ENCODE data around the gene HPCAL1.

The HPCAL1 gene

GRCh38 chr2:10404324-10405143, 101.8 kb downstream of the HPCAL1 start:
- Histone ChIP-seq H3K4me3 (ENCODE audit: extremely low read depth, insufficient read depth, low read length, poor library complexity, severe bottlenecking) (no peak overlapping the region), H3K27ac (ENCODE audit: low read depth, low read length, severe bottlenecking) (no peak overlapping the region), H3K36me3 (ENCODE audit: control insufficient read depth, insufficient read depth, low read length) (peaks cover 5% of the 10 kb centered on the region), H3K4me1 (ENCODE audit: control insufficient read depth, insufficient read depth, low read length, poor library complexity, severe bottlenecking) (peaks cover 26% of the 10 kb centered on the region), H3K9me3 (ENCODE audit: control insufficient read depth, low read length) (no peaks in the 10 kb centered on the region)
- 79 to 80% methylated on average over 19 to 20 of the region's 20 CpGs for WGBS, 2 experiments (ENCODE audit: insufficient coverage in 2 of 2)

DNA sequence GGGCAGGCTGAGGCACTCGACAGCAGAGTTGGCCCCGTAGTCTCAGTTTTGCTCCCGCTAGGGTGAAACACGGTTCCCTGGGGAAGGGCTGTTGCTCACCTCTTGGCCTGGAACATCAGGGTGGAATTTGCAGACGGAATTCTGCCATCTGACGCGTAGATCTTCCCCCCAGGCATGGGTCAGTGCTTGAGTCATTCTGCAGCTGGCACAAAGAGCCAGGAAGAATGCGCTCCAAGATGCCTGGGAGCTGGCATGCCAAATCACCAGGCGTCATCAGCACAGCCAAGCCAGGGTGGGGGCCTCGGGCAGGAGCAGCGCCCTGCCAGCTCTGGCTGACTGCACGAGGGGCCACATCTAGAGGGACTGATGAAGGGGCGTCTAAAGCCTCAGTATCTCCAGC, 102.7 kb downstream of the HPCAL1 start:
- WGBS, 2 experiments (ENCODE audit: insufficient coverage in 2 of 2): 95 to 96% methylated on average over 13 of the region's 13 CpGs
- no peak overlapping the region for H3K27ac ChIP-seq (ENCODE audit: low read depth, low read length, severe bottlenecking)
- H3K4me1 ChIP-seq (ENCODE audit: control insufficient read depth, insufficient read depth, low read length, poor library complexity, severe bottlenecking): peaks cover 22% of the 10 kb centered on the region
- H3K36me3 ChIP-seq (ENCODE audit: control insufficient read depth, insufficient read depth, low read length): no peaks in the 10 kb centered on the region
- H3K9me3 ChIP-seq (ENCODE audit: control insufficient read depth, low read length): no peaks in the 10 kb centered on the region
- H3K4me3 ChIP-seq (ENCODE audit: extremely low read depth, insufficient read depth, low read length, poor library complexity, severe bottlenecking): no peak overlapping the region

DNA sequence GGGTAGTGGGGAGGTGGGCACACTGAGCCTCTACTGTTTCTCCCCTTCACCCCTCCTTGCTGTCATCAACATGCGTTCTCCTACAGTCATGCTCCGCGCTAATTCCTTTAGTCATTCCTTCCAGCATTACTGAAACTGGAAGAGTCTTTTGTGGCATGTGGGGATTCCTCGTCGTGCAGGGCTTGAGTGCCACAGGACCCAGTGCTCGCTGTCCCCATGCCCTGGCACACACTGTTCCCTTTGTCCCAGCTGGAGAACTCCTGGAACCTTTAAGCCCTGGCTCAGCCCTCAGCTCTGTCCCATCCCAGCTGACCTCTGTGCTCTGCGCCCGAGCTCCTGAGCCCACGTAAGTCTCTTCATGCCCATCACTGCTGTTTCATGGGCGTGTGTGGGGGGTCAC, 103.3 kb downstream of the HPCAL1 start:
- Histone ChIP-seq H3K4me3 (ENCODE audit: extremely low read depth, insufficient read depth, low read length, poor library complexity, severe bottlenecking) (no peak overlapping the region), H3K4me1 (ENCODE audit: control insufficient read depth, insufficient read depth, low read length, poor library complexity, severe bottlenecking) (peaks cover 20% of the 10 kb centered on the region), H3K9me3 (ENCODE audit: control insufficient read depth, low read length) (no peaks in the 10 kb centered on the region), H3K36me3 (ENCODE audit: control insufficient read depth, insufficient read depth, low read length) (peaks cover 4% of the 10 kb centered on the region), H3K27ac (ENCODE audit: low read depth, low read length, severe bottlenecking) (no peak overlapping the region)
- WGBS, 2 experiments (ENCODE audit: insufficient coverage in 2 of 2): 84 to 89% methylated on average over 9 to 10 of the region's 10 CpGs

GRCh38 chr2:10406491-10407188, 103.9 kb downstream of the HPCAL1 start:
- no peaks in the 10 kb centered on the region for H3K9me3 ChIP-seq (ENCODE audit: control insufficient read depth, low read length)
- no peak overlapping the region for H3K4me3 ChIP-seq (ENCODE audit: extremely low read depth, insufficient read depth, low read length, poor library complexity, severe bottlenecking)
- H3K4me1 ChIP-seq (ENCODE audit: control insufficient read depth, insufficient read depth, low read length, poor library complexity, severe bottlenecking): peaks cover 19% of the 10 kb centered on the region
- 88 to 96% methylated on average over 14 to 17 of the region's 18 CpGs for WGBS, 2 experiments (ENCODE audit: insufficient coverage in 2 of 2)
- H3K27ac ChIP-seq (ENCODE audit: low read depth, low read length, severe bottlenecking): no peak overlapping the region
- peaks cover 5% of the 10 kb centered on the region for H3K36me3 ChIP-seq (ENCODE audit: control insufficient read depth, insufficient read depth, low read length)

DNA sequence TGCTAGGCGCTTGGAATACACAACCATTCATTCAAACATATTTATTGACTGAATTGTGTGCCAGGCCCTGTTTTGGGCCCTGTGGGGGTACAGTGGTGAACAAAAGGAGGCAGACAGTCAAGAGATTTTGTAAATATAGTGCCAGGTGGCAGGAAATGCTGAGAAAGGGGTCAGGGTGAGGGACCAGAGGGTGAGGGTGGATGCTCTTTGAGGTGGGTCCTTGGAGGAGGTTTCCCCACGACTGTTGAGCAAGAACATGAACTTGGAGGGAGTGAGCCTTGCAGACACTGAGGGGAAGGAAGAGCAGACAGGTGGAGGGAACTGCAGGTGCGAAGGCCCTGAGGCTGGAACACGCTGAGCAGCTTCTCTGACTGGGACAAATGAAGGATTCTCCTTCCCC, 104.7 kb downstream of the HPCAL1 start:
- H3K27ac ChIP-seq (ENCODE audit: low read depth, low read length, severe bottlenecking): no peak overlapping the region
- WGBS, 2 experiments (ENCODE audit: insufficient coverage in 2 of 2): 59 to 78% methylated on average over 1 to 3 of the region's 4 CpGs

GRCh38 chr2:10407841-10408648, 105.3 kb downstream of the HPCAL1 start:
- WGBS, 2 experiments (ENCODE audit: insufficient coverage in 2 of 2): 70 to 88% methylated on average over 7 to 10 of the region's 11 CpGs
- H3K27ac ChIP-seq (ENCODE audit: low read depth, low read length, severe bottlenecking): no peak overlapping the region
- H3K9me3 ChIP-seq (ENCODE audit: control insufficient read depth, low read length): peaks cover 4% of the 10 kb centered on the region
- H3K4me1 ChIP-seq (ENCODE audit: control insufficient read depth, insufficient read depth, low read length, poor library complexity, severe bottlenecking): peaks cover 19% of the 10 kb centered on the region
- peaks cover 11% of the 10 kb centered on the region for H3K36me3 ChIP-seq (ENCODE audit: control insufficient read depth, insufficient read depth, low read length)
- H3K4me3 ChIP-seq (ENCODE audit: extremely low read depth, insufficient read depth, low read length, poor library complexity, severe bottlenecking): no peak overlapping the region

More for the DNA sequence above, 104.7 kb downstream of the HPCAL1 start:
- peaks cover 19% of the 10 kb centered on the region for H3K4me1 ChIP-seq (ENCODE audit: control insufficient read depth, insufficient read depth, low read length, poor library complexity, severe bottlenecking)
- peaks cover 4% of the 10 kb centered on the region for H3K9me3 ChIP-seq (ENCODE audit: control insufficient read depth, low read length)
- peaks cover 11% of the 10 kb centered on the region for H3K36me3 ChIP-seq (ENCODE audit: control insufficient read depth, insufficient read depth, low read length)
- H3K4me3 ChIP-seq (ENCODE audit: extremely low read depth, insufficient read depth, low read length, poor library complexity, severe bottlenecking): no peak overlapping the region

DNA sequence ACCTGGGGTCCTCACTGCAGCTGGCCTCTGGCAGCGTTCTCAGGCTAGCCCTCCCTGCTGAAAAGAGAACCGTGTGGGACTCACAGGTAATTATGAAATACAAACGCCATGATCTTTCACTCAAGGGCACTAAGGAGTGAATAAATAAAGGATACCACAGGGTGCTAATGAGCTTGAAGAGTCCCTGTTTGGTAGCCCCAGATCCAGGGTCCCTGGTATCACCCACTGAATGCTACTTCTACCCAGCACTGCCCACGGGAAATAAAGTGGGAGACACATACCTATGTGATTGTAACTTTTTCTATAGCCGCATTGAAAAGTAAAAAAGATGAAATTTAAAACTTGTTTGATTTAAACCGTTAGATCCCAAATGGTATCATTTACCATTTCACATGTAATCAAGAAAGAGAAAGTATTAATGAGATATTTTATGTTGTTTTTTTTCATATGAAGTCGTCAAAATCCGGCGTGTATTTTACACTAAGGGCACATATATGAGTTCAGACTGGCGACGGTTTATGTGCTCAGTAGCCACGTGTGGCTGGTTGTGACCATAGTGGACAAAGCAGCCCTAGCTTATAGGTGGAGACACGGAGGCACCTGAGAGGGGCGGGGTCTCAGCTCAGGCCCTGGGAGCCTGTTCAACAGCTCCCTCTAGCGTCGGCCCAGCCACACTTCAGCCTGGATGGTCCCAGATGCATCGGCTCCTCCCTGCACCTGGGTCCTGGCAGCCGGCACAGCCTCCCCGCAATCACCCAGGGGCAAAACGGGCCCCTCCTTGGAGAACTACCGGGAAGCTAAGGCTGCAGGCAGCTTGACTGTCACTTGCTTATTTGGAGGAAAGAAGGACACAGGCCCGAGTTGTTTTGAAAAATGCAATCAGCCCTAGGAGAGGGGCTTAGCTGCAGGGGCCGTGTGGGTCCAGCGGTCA, 106.2 kb downstream of the HPCAL1 start:
- Histone ChIP-seq H3K9me3 (ENCODE audit: control insufficient read depth, low read length) (peaks cover 4% of the 10 kb centered on the region), H3K4me3 (ENCODE audit: extremely low read depth, insufficient read depth, low read length, poor library complexity, severe bottlenecking) (no peak overlapping the region), H3K36me3 (ENCODE audit: control insufficient read depth, insufficient read depth, low read length) (peaks cover 11% of the 10 kb centered on the region), H3K4me1 (ENCODE audit: control insufficient read depth, insufficient read depth, low read length, poor library complexity, severe bottlenecking) (peaks cover 22% of the 10 kb centered on the region), H3K27ac (ENCODE audit: low read depth, low read length, severe bottlenecking) (no peak overlapping the region)
- WGBS, 2 experiments (ENCODE audit: insufficient coverage in 2 of 2): 27 to 30% methylated on average over 17 to 19 of the region's 24 CpGs

- no peak overlapping the region for H3K27ac ChIP-seq (ENCODE audit: low read depth, low read length, severe bottlenecking)
- WGBS, 2 experiments (ENCODE audit: insufficient coverage in 2 of 2): 90 to 93% methylated on average over 12 to 13 of the region's 14 CpGs
- H3K9me3 ChIP-seq (ENCODE audit: control insufficient read depth, low read length): peaks cover 4% of the 10 kb centered on the region
- no peak overlapping the region for H3K4me3 ChIP-seq (ENCODE audit: extremely low read depth, insufficient read depth, low read length, poor library complexity, severe bottlenecking)
- H3K36me3 ChIP-seq (ENCODE audit: control insufficient read depth, insufficient read depth, low read length): peaks cover 11% of the 10 kb centered on the region
- peaks cover 19% of the 10 kb centered on the region for H3K4me1 ChIP-seq (ENCODE audit: control insufficient read depth, insufficient read depth, low read length, poor library complexity, severe bottlenecking)
Measured at GRCh38 chr2:10410001-10410822, 107.5 kb downstream of the HPCAL1 start.

DNA sequence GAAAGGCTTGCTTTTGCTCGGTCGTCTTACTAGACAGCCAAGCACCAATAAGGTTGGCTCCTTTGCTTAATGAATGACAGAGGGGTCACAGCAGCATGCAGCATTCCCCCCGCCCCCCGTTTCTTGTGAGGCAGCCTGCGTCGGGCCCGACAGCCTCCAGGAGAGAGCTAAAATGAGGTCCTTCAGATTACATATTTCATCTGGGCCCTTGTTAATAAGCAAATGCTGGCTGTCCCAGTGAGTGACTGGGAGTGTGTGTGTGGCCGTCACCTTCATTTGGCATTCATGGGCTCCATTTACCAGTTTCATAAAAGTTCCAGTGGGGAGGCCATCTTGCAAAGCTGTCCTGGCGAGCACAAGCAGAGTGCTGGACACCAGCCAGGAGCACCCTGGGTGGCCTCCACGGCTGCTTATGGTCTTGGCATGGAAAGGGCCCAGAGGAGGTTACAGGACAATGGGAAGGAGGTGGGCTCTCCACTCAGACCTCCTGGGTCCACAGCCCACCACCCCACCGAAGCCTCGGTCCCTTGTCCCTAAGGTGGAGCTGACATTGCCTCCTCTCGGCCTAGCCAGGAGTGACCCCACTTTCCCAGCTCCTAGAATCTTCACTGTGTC, 108.2 kb downstream of the HPCAL1 start:
- H3K4me1 ChIP-seq (ENCODE audit: control insufficient read depth, insufficient read depth, low read length, poor library complexity, severe bottlenecking): peaks cover 19% of the 10 kb centered on the region
- H3K9me3 ChIP-seq (ENCODE audit: control insufficient read depth, low read length): peaks cover 4% of the 10 kb centered on the region
- no peak overlapping the region for H3K27ac ChIP-seq (ENCODE audit: low read depth, low read length, severe bottlenecking)
- H3K4me3 ChIP-seq (ENCODE audit: extremely low read depth, insufficient read depth, low read length, poor library complexity, severe bottlenecking): no peak overlapping the region
- peaks cover 11% of the 10 kb centered on the region for H3K36me3 ChIP-seq (ENCODE audit: control insufficient read depth, insufficient read depth, low read length)
- WGBS, 2 experiments (ENCODE audit: insufficient coverage in 2 of 2): 84 to 87% methylated on average over 12 of the region's 13 CpGs

Data from mesodermal cell (in vitro differentiated cells).